SJCRH30 (cell line): ENCODE data around the gene KAZN. TPM values are rescaled to one million over a fixed set of nuclear protein-coding genes. Genes with fewer than 3 reads are reported as not detected.

Experiments used
- DNase-seq, 2 experiments: peaks; one replicate each; pipeline ENCODE4 v3.0.0-alpha.2; 2015 to 2020
- H3K27ac ChIP-seq: fragments of 250-450 bp; sonication (Bioruptor Pico); 2 replicates; pipeline ENCODE4 v1.5.1; 2020; ENCODE audit warnings: mild to moderate bottlenecking, moderate library complexity
- H3K27me3 ChIP-seq: fragments of 250-450 bp; sonication (Bioruptor Pico); 2 replicates; pipeline ENCODE4 v1.5.1; 2020; ENCODE audit warnings: mild to moderate bottlenecking, moderate library complexity
- H3K36me3 ChIP-seq: fragments of 250-450 bp; sonication (Bioruptor Pico); 2 replicates; pipeline ENCODE4 v1.5.1; 2020; ENCODE audit warnings: mild to moderate bottlenecking, moderate library complexity
- H3K4me1 ChIP-seq: fragments of 250-450 bp; sonication (Bioruptor Pico); 2 replicates; pipeline ENCODE4 v1.5.1; 2020; ENCODE audit warnings: mild to moderate bottlenecking, moderate library complexity
- H3K4me3 ChIP-seq: fragments of 250-450 bp; sonication (Bioruptor Pico); 2 replicates; pipeline ENCODE4 v1.5.1; 2020; ENCODE audit warnings: mild to moderate bottlenecking, moderate library complexity
- H3K9me3 ChIP-seq: fragments of 250-450 bp; sonication (Bioruptor Pico); replicated peaks from 2 replicates; pipeline ENCODE4 v1.5.1; 2020; ENCODE audit warnings: mild to moderate bottlenecking, moderate library complexity
- total RNA-seq: library from RNA; depleted of rRNA; stranded (reverse); fragments of >200 nt; shearing (Covaris generic); gene quantifications from 2 replicates; pipeline ENCODE4 v1.2.3, GENCODE V29; 2014

The KAZN gene
- total RNA-seq, 1 experiment from 2014 or later: 0.10 TPM

DNA sequence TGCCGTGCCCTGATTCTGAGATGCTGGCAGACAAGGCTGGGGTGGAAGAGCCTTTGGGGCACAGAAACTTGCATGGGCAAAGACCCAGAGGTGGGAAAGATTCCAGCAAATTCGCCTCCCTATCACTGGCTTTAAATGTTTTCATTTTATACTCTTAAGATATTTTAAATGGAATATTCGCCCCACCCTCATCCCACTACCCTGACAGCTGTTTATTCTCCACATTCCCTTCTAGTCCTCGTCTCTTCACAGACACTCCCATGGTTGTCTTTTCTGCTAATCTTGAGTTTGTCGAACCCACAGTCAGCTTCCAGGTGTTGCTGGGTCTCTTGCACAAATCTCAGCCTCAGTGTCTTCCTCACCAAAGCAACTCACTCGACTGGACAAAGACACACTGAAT is 245.0 kb downstream of the KAZN start:
- no peaks in the 10 kb centered on the region for H3K36me3 ChIP-seq
- H3K4me3 ChIP-seq: no peak overlapping the region
- no peak overlapping the region for H3K27ac ChIP-seq
- no peaks in the 10 kb centered on the region for H3K4me1 ChIP-seq
- peaks cover 5% of the 10 kb centered on the region; the same call in 1 of the 2 replicates for H3K27me3 ChIP-seq
- peaks cover 6% of the 10 kb centered on the region for H3K9me3 ChIP-seq
- DNase-seq: no peak

DNA sequence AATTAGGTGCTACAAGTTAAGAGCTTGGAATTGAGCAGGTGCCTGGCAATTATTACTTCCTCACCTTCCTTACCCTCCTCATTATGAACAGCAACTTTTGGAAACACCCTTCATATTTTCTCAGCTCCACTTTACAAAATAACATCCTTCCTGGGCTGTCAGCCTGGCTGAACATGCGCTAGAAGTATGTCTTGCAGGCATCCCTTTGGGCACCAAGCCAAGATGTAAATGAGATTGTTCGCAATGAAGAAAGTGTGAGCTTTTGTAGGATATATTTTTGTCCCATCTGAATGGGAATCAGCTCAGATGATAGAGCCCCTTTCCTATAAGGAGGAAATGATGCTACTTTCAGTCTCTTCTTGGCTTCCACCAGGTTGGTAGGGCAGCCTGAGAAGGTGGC is 245.9 kb downstream of the KAZN start:
- H3K4me1 ChIP-seq: no peaks in the 10 kb centered on the region
- H3K9me3 ChIP-seq: peaks cover 6% of the 10 kb centered on the region
- DNase-seq: no peak
- peaks cover 5% of the 10 kb centered on the region; the same call in 1 of the 2 replicates for H3K27me3 ChIP-seq
- H3K4me3 ChIP-seq: no peak overlapping the region
- no peak overlapping the region for H3K27ac ChIP-seq
- no peaks in the 10 kb centered on the region for H3K36me3 ChIP-seq

DNA sequence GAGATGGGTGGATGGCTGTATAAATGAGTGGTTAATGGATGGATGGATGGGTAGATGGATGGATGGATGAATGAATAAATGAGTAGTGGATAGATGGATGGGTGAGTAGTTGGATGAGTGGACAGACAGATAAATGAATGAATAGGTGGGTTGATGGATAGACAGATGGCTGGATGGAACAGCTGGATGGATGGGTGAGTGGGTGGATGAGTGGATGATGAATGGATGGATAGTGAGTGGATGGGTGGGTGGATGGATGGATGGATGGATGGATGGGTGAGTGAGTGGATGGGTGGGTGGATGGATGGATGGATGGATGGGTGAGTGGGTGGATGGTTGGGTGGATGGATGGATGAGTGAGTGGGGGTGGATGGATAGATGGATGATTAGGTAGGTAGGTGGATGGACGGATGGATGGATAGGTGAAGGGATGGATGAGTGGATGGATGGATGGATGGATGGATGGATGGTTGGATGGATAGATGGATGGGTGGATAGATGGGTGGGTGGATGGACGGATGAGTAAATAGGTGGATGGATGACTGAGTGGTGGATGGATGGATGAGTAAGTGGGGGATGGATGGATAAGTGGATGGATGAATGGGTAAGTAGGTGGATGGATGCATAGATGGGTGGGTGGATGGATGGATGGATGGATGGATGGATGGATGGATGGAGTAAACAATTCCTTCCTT is 246.6 kb downstream of the KAZN start:
- H3K36me3 ChIP-seq: no peaks in the 10 kb centered on the region
- H3K4me3 ChIP-seq: no peak overlapping the region
- peaks cover 6% of the 10 kb centered on the region for H3K9me3 ChIP-seq

DNA sequence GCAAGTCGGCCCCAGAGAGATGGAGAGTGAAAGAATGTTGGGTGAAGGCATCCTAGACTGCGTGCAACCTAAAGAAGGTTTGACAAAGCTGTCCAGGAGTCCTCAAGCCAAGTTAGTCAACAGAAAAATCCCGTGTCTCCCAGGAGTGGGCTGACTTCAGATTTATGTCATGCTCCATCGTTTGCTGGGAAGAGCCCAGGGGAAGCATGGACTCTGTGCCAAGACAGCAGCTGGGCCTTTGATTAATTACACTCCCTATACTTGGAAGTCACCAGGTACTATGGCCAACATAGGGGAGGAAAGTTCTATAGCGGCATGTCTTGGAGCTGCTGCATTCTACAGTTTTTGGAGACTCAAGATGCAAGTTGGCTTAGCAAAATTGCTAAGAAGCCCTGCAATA is 247.4 kb downstream of the KAZN start:
- H3K27me3 ChIP-seq: peaks cover 7% of the 10 kb centered on the region; the same call in 1 of the 2 replicates
- peaks cover 6% of the 10 kb centered on the region for H3K9me3 ChIP-seq
- no peaks in the 10 kb centered on the region for H3K4me1 ChIP-seq
- DNase-seq: no peak
- H3K4me3 ChIP-seq: no peak overlapping the region
- H3K27ac ChIP-seq: no peak overlapping the region
- no peaks in the 10 kb centered on the region for H3K36me3 ChIP-seq

More for the DNA sequence above, 246.6 kb downstream of the KAZN start:
- Histone ChIP-seq H3K27me3 (peaks cover 5% of the 10 kb centered on the region; the same call in 1 of the 2 replicates), H3K4me1 (no peaks in the 10 kb centered on the region), H3K27ac (no peak overlapping the region)
- no peak for DNase-seq

DNA sequence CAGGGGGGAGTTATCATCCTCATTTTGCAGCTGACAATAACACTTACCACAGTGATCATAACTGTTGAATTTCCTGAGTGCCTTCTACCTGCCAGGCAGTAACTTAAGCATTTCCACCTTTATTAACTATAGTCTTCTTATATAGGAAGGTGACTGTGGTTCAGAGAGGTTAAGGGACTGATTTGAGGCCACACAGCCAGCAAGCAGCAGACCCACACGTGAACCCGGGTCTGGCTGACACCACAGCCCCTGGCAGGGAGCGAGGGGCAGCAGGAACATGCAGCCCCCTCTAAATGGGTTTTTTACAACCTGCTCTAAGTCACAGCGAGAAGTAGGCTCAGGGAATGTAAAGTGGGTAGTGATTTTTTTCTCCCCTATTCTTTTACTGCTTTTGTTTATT is 248.2 kb downstream of the KAZN start:
- H3K4me1 ChIP-seq: no peaks in the 10 kb centered on the region

DNA sequence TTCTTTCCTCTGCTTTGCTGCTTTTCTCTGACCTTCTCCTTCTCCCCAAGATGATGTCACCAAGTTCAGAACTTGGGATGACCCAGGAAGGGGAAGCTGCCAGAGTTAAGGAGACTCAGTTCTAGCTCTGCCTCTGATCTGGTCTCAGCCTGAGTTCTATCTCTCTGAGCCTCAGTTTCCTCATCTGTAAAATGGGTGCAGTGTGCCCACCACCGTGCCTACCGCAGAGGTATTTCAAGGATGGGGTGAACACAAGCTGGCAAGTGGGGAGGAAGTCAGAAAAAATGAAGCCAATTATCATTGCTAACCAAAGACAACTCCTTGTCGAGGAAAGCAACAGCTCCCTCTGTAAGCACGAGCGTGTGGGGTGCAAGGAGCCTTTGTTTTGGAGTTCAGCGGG is 249.7 kb downstream of the KAZN start:
- Histone ChIP-seq H3K27me3 (peaks cover 14% of the 10 kb centered on the region; the same call in 1 of the 2 replicates), H3K4me1 (no peaks in the 10 kb centered on the region), H3K4me3 (no peak overlapping the region), H3K9me3 (no peaks in the 10 kb centered on the region), H3K27ac (no peak overlapping the region), H3K36me3 (no peaks in the 10 kb centered on the region)
- DNase-seq: no peak

More for the DNA sequence above, 248.2 kb downstream of the KAZN start:
- no peak overlapping the region for H3K4me3 ChIP-seq
- peaks cover 12% of the 10 kb centered on the region; the same call in 1 of the 2 replicates for H3K27me3 ChIP-seq
- no peak for DNase-seq
- no peaks in the 10 kb centered on the region for H3K36me3 ChIP-seq
- peaks cover 5% of the 10 kb centered on the region for H3K9me3 ChIP-seq
- H3K27ac ChIP-seq: no peak overlapping the region

DNA sequence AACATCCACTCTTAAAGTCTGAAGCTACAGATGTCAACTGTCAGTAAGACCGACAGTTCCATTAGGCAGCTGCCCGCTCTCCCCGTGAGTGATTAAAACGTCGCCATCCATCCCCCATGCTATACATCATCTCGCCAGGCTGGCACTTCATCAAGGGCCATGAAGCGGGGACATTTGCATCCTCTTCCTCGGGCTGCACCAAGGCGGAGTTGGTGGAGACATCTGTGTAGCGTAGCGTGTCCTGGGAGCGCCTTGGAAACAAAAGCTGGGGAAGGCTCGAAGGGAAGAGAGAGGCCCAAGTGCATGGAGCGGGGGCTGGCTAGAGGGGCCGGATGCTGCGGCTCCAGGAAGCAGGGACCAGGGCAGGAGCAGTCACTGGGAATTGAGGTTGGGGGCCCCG is 250.1 kb downstream of the KAZN start:
- DNase-seq: no peak
- H3K27ac ChIP-seq: no peak overlapping the region
- no peaks in the 10 kb centered on the region for H3K4me1 ChIP-seq
- peaks cover 14% of the 10 kb centered on the region; the same call in 1 of the 2 replicates for H3K27me3 ChIP-seq
- H3K9me3 ChIP-seq: no peaks in the 10 kb centered on the region
- H3K4me3 ChIP-seq: no peak overlapping the region
- no peaks in the 10 kb centered on the region for H3K36me3 ChIP-seq

DNA sequence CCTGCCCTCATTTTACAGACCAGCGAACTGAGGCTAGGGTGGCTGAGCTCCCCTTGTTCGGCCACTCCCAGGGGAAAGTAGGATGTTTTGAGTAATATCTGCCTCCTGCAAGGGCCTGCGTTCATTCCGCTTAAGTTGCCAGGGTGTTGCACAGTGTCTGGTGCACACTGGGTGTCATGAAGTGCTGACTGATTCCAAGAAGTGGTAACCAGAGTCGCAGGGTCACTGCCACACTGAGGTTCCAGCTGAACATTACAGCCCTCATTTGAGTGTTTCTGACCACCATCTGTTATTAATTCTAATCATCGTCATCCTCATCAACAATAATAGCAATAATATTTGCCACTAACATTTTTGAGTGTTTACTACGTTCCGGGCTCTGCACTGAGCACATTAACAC is 250.6 kb downstream of the KAZN start:
- no peak for DNase-seq
- Histone ChIP-seq H3K36me3 (no peaks in the 10 kb centered on the region), H3K4me1 (no peaks in the 10 kb centered on the region)

DNA sequence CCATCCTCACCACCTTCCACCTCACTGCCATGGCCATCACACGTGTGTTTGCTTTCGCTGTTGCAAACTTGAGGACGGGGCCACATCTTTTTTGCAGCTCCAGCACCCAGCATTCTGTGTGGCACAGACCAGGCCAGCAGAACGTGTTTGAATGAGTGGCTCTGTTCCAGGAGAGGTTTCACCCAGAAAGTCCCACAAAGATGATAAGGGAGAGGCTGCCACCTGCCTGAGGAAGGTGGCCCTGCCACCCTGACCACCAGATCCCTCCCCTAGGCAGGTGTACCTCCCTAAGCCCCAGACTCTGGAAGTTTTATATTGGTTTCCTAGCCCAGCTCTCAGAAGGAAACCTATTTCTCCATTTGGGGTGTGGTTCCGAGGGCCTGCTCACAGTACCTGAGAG is 252.1 kb downstream of the KAZN start:
- Histone ChIP-seq H3K4me3 (no peak overlapping the region), H3K27ac (no peak overlapping the region), H3K4me1 (no peaks in the 10 kb centered on the region), H3K27me3 (peaks cover 24% of the 10 kb centered on the region), H3K9me3 (no peaks in the 10 kb centered on the region), H3K36me3 (no peaks in the 10 kb centered on the region)
- DNase-seq: no peak

More for the DNA sequence above, 250.6 kb downstream of the KAZN start:
- Histone ChIP-seq H3K27ac (no peak overlapping the region), H3K4me3 (no peak overlapping the region), H3K27me3 (peaks cover 14% of the 10 kb centered on the region; the same call in 1 of the 2 replicates), H3K9me3 (no peaks in the 10 kb centered on the region)

DNA sequence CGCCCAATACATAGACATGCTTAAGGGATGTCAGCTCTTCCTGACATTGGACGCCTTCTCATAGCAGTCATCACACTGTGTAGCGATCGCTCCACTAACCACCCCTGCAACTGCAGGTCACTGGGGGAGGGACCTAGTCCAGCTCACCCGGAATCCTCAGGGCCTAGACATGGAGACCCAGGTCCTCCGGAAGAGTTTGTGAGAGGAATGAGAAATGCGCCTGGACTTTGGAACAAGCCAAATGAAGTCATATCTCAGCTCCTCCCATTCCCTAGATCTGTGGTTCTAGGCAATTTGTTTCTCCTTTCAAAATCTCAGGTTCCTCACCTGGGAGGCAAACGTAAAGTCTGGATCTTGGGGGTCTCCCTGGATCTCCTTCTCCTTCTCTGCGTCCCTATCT is 253.3 kb downstream of the KAZN start:
- Histone ChIP-seq H3K27ac (no peak overlapping the region), H3K36me3 (no peaks in the 10 kb centered on the region), H3K4me3 (no peak overlapping the region), H3K4me1 (no peaks in the 10 kb centered on the region), H3K9me3 (no peaks in the 10 kb centered on the region), H3K27me3 (peaks cover 30% of the 10 kb centered on the region)
- DNase-seq: no peak

DNA sequence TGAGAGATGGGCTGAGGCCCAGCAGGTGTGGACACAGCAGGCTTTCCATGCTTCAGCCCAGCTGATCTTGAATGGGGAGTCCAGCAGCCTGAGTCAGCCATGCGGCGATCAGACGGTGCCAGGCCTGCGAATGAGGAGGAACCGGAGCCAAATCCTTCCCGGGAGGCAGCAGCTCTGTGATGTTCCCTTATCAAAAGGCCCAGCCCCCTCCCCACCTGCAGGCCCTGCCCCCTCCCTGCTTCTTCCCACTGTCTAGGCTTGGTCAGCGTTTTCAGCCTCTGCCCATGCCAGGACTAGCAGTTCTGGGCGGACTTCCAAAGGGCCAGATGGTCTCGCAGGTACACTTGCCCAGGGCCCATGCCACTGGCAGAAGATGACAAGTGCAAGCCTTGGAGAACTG is 253.8 kb downstream of the KAZN start:
- Histone ChIP-seq H3K36me3 (no peaks in the 10 kb centered on the region), H3K9me3 (no peaks in the 10 kb centered on the region), H3K4me1 (no peaks in the 10 kb centered on the region), H3K27ac (no peak overlapping the region), H3K4me3 (no peak overlapping the region), H3K27me3 (peaks cover 30% of the 10 kb centered on the region)
- DNase-seq: no peak

DNA sequence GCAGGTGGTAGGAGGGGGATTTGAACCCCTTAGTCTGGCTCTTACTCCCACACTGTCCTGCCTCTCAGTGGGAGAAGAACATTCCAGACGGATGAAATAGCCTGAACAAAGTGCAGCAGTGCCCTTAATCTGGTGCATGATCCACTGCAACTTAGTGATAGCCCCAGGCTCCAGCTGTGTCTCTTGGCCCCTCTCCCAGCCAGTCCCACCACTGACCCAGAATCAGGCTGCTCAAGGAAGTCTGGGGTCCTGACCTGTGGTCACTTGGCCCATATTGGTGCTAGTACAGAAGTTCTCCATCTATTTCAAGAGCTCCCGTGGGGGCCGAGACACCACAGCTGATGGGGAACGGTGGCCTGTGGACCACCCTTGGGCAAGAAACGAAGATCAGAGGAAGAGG is 255.0 kb downstream of the KAZN start:
- Histone ChIP-seq H3K4me3 (no peak overlapping the region), H3K27ac (no peak overlapping the region), H3K36me3 (no peaks in the 10 kb centered on the region), H3K4me1 (no peaks in the 10 kb centered on the region), H3K9me3 (no peaks in the 10 kb centered on the region), H3K27me3 (peaks cover 33% of the 10 kb centered on the region)
- DNase-seq: no peak

DNA sequence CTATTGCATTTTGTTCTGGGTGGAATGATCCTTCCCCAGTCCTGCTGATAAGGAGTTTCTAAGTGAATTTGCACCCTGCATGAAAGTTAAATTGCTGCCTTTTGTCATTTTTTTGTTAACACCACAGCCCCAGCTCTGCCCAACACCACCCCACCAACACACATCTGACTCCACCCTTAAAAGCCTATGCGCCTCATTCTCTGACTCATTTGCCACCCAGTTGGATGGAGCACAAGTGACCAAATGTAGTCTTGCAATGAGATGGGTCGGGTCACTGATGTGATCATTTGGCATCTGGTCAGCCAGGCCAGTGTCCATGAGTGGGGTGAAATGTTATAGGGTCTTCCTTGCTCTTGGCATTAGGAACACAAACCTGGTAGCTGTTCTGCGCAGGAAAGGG is 256.8 kb downstream of the KAZN start:
- no peak overlapping the region for H3K4me3 ChIP-seq
- no peak overlapping the region for H3K27ac ChIP-seq
- H3K9me3 ChIP-seq: no peaks in the 10 kb centered on the region
- H3K27me3 ChIP-seq: peaks cover 40% of the 10 kb centered on the region
- no peaks in the 10 kb centered on the region for H3K4me1 ChIP-seq
- no peaks in the 10 kb centered on the region for H3K36me3 ChIP-seq
- no peak for DNase-seq

DNA sequence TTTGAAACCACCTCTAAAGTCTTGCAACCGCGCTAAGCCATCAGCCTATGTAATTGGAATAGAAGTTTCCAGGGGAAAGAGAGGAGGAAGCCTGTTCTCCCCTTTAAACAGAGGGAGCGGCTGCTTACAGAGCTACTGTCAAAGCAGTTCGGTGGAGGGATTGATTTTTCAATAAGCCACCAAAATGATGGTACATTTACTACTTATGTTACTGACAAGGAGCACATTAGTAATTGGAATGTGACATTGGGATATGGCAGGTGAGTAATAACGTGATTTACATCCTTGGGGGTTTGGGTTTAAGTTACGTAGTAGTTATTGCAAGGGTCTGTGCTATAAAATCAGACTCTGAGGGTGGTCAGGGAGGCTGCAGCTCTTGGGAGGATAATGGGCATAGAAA is 257.3 kb downstream of the KAZN start:
- H3K4me3 ChIP-seq: no peak overlapping the region
- DNase-seq: no peak
- no peaks in the 10 kb centered on the region for H3K9me3 ChIP-seq
- peaks cover 38% of the 10 kb centered on the region for H3K27me3 ChIP-seq
- no peak overlapping the region for H3K27ac ChIP-seq
- no peaks in the 10 kb centered on the region for H3K36me3 ChIP-seq
- H3K4me1 ChIP-seq: no peaks in the 10 kb centered on the region

DNA sequence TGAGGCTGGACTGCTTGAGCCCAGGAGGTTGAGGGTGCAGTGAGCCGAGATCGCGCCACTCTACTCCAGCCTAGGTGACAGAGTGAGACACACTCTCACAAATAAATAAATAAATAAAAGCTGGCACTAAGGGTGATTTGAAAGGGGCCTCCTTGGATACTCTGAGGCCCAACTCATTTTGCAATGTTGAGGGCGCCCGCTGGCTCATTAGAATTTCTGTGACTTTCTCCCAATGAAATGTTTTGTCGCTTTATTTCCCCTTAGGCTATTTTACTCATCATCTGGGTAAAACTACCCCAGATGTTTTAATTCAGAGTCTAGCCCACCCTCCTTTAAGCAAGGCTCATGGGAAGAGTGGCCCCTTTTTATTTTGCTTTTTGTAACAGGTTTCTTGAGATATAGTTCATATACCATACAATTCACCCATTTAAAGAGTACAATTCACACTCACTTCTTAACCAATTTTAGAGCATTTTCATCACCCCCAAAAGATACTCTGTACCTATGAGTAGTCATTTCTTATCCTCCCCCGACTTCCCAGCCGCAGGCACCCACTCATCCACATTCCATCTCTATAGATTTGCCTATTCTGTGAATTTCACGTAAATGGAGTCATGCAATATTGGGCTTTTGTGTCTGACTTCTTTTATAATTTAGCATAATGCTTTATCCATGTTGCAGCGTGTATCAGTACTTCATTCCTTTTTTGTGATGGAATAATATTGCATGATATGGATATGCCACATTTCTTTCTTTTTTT is 259.1 kb downstream of the KAZN start:
- Histone ChIP-seq H3K4me1 (no peaks in the 10 kb centered on the region), H3K4me3 (no peak overlapping the region), H3K27ac (no peak overlapping the region), H3K27me3 (peaks cover 39% of the 10 kb centered on the region), H3K9me3 (no peaks in the 10 kb centered on the region), H3K36me3 (no peaks in the 10 kb centered on the region)
- DNase-seq: no peak
